ENCODE measurements around the gene BPIFA1.

Gene BPIFA1

DNA sequence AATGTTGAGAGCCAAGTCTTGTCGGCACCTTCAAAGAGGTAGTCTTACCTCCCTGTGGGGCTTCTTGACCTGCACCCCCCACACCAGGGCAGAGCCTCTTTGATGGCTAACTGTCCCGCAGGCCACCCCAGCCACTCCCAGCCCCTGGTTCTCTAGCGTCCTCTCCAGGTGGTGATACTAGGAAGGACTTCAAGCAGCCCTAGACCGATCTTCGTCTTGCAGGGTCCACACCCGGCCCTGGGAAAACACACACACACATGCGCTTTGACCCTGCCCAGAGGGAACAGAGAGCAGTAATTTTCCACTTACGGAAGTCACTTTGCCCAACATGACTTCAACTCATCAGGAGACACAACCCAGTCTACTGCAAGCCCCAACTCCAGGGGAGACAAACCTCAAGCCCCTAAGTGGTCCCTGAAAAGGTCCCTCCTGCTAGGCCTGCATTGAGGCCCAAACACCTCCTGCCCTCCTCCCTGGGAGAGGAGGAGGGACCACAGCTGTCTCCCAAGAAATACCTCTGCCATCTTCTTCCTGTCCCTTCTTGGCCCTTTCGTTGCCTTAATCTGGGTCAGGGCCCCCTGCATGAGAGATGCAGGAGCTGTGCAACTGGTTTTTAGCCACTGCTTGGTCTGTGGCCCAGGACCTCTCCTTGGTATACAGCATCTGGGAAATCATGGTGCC lies 44.3 kb downstream of the BPIFA1 start:
- no peak for DNase-seq

DNA sequence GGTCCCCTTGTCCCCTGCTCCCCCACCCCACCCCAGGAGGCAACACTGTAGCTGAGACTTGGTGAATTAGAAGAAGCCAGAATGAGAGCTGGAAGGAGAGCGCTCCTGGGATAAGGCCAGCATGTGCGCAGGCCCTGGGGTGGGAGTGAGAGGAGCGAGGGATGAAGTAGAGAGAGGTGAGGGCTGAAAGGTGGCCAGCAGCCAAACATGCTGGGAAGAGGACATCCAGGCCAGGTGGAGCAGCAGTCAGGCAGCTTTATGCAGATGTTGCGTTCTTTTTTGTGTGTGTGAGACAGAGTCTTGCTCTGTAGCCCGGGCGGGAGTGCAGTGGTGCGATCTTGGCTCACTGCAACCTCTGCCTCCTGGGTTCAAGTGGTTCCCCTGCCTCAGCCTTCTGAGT lies 45.0 kb downstream of the BPIFA1 start:
- no peak for DNase-seq

DNA sequence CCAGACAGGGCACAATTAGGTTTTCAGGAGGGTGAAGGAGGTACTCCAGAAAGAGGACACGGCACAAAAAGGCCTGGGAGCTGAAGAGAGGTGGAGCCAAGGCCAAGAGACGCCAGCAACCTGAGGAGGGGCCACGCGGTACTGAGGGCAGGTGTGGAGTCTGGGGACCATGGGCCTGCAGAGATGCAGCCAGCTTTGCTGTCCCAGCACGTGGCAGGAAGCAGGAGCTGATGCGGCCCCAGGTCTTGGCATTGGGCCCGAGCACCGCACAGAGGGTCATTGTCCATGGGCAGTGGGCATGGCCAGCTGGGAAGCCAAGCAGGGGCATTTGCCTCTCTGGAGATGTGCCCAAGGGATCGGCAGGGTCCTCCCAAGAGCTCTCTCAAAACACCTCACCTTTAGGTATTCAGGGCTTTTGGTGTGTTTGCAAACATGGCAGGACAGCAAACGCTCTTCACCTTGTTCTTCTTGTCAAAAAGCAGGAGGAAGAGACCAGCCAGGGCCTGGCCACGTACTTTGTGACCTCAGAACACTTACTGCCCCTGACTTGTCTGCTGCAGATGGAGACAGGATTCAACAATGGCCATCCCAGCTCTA lies 45.9 kb downstream of the BPIFA1 start:
- DNase-seq: no peak

DNA sequence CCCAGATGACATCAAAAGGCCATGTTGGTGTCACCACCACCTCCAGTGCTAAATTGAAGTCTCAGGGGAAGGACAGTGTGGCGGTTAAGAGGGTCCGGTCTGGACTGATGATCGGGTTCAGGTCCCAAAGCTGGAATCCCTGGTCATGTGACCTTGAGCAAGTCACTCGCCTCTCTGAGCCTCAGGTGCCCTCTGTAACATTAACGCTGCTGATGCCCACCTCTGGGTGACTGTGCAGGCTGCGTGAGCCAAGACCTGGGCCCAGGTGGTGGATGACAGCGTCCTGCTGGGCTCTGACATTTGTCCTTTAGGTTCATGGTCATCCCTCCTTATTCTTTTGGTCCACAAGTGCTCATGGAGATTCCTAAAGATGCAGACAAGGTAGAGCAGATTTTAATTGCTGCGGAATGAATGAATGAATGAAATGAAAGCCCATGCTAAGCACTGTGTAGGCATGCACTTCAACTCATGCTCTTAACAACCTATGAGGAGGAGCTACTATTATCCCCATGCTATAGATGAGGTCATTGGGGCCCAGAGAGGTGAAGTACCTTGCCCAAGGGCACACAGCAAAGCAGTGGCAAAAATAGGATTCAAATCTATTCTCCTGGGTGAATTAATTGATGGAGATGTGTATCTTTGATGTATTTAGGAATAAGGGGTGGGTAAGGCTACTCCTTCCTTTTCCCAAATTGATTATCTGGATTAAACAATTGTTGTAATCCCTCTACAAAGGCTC lies 46.6 kb downstream of the BPIFA1 start:
- no peak for DNase-seq

DNA sequence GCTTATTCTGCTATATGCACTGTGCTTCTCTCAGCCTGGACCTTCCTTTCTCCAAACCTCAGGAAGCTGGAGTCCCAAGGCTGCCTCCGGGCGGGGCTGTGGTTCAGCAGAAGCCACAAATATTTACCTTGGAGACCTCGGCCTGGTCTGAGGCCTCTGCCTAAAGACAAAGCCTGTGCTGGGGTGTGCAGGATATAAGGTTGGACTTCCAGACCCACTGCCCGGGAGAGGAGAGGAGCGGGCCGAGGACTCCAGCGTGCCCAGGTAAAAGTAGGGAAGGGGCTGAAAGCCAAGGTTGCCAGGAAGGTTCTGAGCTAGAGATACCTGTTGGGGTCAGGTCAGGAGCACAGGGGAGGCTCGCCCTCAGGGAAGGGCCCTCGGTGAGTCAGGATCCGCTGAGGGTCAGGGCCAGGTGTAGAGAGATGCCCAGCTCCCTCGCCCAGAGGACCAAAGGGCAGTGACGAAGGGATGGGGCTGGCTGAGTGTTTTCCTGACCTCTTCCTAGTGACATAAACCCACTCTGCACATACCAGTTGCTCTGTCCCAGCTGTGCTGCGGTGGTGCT lies 47.3 kb downstream of the BPIFA1 start, which contains the start of gene BPIFB1:
Gene BPIFB1 (plus strand): TSS at position 224 of the 565 bp plus-strand sequence. CDS start 2,860 bp downstream, outside the sequence.
- no peak for DNase-seq

DNA sequence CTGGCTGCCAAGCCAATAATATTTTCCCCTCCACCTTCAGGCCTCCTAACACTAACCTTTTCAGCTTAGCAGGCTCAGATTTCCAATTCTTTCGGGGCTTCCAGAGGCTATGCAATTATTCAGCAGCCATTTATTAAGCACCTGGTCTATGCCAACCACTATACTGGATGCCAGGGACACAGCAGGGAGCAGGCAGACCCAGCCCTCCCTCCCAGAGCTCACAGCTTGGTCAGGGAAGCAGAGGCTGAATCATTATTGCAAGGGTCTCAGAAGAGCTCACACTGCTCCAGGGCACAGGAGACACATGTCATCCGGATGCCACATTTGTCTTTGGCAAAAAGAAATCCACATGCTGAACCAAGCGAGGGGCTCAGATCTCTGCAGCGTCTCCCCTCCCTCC lies 48.5 kb downstream of the BPIFA1 start:
- no peak for DNase-seq

DNA sequence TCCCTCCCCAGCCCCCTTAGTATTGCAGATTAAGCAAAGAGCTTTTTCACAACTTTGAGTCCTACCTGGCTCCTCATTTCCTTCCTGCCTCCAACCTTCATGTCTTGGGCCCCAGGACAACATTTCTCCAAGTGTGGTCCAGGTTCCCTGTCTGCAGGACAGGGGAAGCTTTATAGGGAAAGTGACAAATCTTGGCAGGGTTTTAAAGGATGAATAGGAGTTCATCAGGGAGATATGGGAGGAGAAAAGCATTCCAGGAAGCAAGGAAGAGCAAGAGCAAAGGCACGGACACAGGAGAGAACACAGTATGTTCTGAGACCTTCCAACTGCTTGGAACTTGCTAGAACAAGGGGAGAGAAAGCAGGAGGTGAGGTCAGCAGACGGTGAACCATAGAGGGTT lies 49.1 kb downstream of the BPIFA1 start:
- DNase-seq: no peak

DNA sequence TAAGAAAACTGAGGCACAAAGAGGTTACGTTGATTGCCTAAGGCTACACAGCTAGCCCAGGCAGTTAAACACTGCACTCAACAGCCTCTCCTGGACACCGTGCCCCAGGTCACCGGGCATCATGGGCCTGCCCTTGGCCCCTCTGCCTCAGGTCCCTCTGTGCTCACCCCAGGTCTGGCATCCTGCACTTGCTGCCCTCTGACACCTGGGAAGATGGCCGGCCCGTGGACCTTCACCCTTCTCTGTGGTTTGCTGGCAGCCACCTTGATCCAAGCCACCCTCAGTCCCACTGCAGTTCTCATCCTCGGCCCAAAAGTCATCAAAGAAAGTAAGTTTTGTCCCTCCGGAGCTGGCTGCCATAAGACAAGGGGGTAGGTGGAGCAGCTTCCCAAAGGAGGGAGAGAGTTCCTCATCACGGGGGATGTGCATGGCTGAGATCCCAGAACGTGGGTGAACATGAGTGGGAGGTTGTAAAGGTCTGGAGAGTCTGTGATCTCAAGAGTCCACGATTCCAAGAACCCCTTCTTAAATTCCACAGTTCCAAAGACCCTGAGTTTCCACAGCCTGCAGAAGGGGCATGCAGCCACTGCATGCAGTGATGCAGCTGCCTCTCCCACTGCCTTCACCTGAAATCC lies 50.2 kb downstream of the BPIFA1 start:
- DNase-seq: no peak

DNA sequence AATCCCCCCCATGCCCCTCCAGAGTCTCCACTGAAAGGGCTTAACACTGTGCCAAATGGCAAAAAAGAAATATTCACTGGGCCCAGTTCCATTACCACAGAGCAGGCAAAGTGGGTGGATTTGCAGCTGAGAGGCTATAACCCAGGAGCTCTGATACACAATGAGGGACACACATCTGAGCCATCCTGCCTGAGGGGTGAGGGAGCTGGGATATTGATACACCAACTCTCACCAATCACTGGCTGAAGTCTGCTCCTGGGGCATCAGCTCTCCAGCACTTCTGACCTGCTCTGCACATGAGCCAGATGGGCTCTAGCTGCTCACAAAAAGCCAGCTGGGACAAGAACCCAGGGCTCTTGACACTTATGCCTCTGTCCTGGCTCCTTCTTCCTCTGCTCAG lies 52.1 kb downstream of the BPIFA1 start:
- DNase-seq: no peak

DNA sequence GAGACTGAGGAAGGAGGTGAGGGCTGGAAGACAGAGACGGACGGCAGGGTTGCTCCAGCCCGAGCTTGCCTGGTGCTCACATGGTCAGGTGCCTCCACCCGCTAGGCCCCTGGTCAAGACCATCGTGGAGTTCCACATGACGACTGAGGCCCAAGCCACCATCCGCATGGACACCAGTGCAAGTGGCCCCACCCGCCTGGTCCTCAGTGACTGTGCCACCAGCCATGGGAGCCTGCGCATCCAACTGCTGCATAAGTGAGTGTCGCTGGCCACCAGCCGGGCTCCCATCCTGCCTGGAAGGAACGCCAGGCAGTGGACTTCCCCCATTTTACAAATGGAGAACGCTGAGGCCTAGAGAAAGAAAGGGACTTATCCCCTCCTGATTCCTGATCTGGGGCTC lies 55.1 kb downstream of the BPIFA1 start:
- DNase-seq: no peak

DNA sequence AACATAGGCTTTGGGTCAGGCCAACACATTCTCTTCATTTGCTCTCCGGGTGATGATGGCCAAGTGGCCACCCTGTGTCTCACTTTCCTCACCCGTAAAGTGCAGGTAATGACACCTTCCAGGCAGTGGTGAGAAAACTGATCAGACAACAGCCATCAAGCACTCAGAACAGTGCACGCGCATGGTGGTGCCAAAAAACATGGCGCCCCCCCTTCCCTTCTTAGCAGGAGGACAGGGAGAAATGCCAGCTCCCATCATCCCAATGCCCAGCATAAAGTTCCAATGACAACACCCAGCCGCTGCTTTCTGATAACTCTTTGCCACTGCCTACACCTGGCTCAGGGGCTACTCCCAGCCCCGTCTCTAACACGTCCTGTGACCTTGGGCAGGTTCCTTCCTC lies 55.6 kb downstream of the BPIFA1 start:
- no peak for DNase-seq

DNA sequence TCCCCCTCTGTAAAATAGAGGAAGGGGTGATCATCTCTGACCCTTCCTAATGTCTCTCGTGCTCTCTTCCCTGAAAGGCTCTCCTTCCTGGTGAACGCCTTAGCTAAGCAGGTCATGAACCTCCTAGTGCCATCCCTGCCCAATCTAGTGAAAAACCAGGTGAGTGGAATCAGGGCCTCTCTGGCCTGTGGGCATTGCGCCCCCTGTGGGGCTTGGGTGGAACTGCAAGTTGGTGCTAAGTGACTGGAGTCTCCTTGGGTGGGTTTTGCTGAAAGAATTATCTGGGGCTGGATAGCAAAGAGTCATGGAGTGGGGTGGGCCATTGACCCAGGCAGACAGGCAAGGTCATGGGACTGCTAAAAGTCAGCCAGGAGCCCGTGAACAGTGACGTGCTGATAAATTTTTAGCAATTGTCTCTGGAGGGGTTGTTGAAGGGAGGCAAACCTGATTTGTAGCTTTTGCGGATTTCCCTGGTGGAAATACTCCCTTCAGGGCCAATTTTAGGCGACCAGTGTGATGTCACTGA lies 56.1 kb downstream of the BPIFA1 start:
- DNase-seq: peak; percentile 52

Measured in activated CD4-positive, alpha-beta T cell treated with anti-CD3 and anti-CD28 coated beads for 1 hour (primary cell).